HEK293 (cell line): Measurements from ENCODE around the gene BSDC1.

ENCODE experiments used
- ZBTB17 ChIP-seq: fragments of 450-650 bp; formaldehyde crosslinking; IDR thresholded peaks from 2 replicates; pipeline ENCODE4 v1.5.1; 2016; ENCODE audit warnings: missing biosample characterization, missing genetic modification characterization
- ZNF214 ChIP-seq: fragments of 450-650 bp; formaldehyde crosslinking; IDR thresholded peaks from 2 replicates; pipeline ENCODE4 v1.5.1; 2017; ENCODE audit warnings: missing biosample characterization, mild to moderate bottlenecking, missing genetic modification characterization, borderline replicate concordance
- ZNF350 ChIP-seq: fragments of 450-650 bp; formaldehyde crosslinking; IDR thresholded peaks from 2 replicates; pipeline ENCODE4 v1.5.0; 2017; ENCODE audit warnings: missing biosample characterization, mild to moderate bottlenecking, missing genetic modification characterization
- TF ChIP-seq, protein P1 (sequence below): fragments of 450-650 bp; formaldehyde crosslinking; IDR thresholded peaks from 2 replicates; pipeline ENCODE4 v1.5.1; 2016; ENCODE audit warnings: missing biosample characterization, missing genetic modification characterization

DNA sequence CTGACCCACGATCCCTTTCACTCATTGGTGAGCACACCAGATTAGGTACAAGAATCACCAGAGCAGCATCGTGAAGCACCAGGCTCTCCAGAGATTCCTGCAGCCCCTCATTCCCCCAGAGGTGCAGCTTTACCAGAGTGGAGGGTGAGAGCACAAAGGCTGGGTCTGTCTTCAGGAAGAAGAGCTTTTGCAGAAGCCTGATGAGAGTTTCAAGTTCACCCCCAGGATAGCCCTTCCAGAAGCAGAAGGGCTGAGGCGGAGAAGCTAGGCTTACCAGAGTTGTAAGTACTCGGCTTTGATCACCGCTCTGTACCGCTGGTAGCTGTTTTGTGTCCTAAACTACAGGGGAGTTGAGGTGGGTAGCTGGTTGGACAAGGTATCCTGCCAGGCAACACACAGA lies 28.8 kb downstream of the BSDC1 start:
- TF ChIP-seq ZNF350 (tag by site-specific recombination) (no peak), ZNF214 (no peak), ZBTB17 (tag by site-specific recombination) (no peak)
- TF ChIP-seq, protein P1, sequence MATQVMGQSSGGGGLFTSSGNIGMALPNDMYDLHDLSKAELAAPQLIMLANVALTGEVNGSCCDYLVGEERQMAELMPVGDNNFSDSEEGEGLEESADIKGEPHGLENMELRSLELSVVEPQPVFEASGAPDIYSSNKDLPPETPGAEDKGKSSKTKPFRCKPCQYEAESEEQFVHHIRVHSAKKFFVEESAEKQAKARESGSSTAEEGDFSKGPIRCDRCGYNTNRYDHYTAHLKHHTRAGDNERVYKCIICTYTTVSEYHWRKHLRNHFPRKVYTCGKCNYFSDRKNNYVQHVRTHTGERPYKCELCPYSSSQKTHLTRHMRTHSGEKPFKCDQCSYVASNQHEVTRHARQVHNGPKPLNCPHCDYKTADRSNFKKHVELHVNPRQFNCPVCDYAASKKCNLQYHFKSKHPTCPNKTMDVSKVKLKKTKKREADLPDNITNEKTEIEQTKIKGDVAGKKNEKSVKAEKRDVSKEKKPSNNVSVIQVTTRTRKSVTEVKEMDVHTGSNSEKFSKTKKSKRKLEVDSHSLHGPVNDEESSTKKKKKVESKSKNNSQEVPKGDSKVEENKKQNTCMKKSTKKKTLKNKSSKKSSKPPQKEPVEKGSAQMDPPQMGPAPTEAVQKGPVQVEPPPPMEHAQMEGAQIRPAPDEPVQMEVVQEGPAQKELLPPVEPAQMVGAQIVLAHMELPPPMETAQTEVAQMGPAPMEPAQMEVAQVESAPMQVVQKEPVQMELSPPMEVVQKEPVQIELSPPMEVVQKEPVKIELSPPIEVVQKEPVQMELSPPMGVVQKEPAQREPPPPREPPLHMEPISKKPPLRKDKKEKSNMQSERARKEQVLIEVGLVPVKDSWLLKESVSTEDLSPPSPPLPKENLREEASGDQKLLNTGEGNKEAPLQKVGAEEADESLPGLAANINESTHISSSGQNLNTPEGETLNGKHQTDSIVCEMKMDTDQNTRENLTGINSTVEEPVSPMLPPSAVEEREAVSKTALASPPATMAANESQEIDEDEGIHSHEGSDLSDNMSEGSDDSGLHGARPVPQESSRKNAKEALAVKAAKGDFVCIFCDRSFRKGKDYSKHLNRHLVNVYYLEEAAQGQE: no peak
